Measurements from ENCODE around the gene ZC2HC1B. TPM values are rescaled to one million over a fixed set of nuclear protein-coding genes. Genes with fewer than 3 reads are reported as not detected.

The ZC2HC1B gene
- total RNA-seq, 4 donors from 2014 or later: not detected

- WGBS, 2 donors: 83 to 96% methylated on average over 1 of the region's 1 CpG
- DNase-seq (ENCODE audit: low spot score in 2 of 2): no peak
- intact Hi-C loops (cut with DNase I; ENCODE audit: low total_unique reads): no loop called here
- no peak overlapping the region for H3K4me3 ChIP-seq (ENCODE audit: low read depth, poor library complexity, severe bottlenecking)
- TF ChIP-seq CTCF (IDR thresholded peaks at IDR 0.05) (no peak), POLR2A (IDR thresholded peaks at IDR 0.05) (no peak)
Measured at GRCh38 chr6:143934331-143934730, 70.1 kb downstream of the ZC2HC1B start.

GRCh38 chr6:143934867-143935266 lies 70.6 kb downstream of the ZC2HC1B start:
- 96% methylated on average over 4 of the region's 4 CpGs for WGBS, 2 donors
- no peak for DNase-seq (ENCODE audit: low spot score in 2 of 2)
- TF ChIP-seq CTCF (IDR thresholded peaks at IDR 0.05): no peak
- TF ChIP-seq POLR2A (IDR thresholded peaks at IDR 0.05): no peak
- intact Hi-C loops (cut with DNase I; ENCODE audit: low total_unique reads): no loop called here
- no peak overlapping the region for H3K4me3 ChIP-seq (ENCODE audit: low read depth, poor library complexity, severe bottlenecking)

- intact Hi-C loops (cut with DNase I; ENCODE audit: low total_unique reads): no loop called here
- no peak for DNase-seq (ENCODE audit: low spot score in 2 of 2)
- TF ChIP-seq POLR2A (IDR thresholded peaks at IDR 0.05): no peak
- TF ChIP-seq CTCF (IDR thresholded peaks at IDR 0.05): no peak
- no peak overlapping the region for H3K4me3 ChIP-seq (ENCODE audit: low read depth, poor library complexity, severe bottlenecking)
- 89 to 91% methylated on average over 3 of the region's 3 CpGs for WGBS, 2 donors
Measured at GRCh38 chr6:143936347-143936746, 72.1 kb downstream of the ZC2HC1B start.

- intact Hi-C loops (cut with DNase I; ENCODE audit: low total_unique reads): no loop called here
Measured at GRCh38 chr6:143936778-143937667, 72.7 kb downstream of the ZC2HC1B start.

GRCh38 chr6:143937668-143937970 lies 73.3 kb downstream of the ZC2HC1B start:
- WGBS, 2 donors: 95% methylated on average over 1 of the region's 1 CpG
- no peak for TF ChIP-seq POLR2A (IDR thresholded peaks at IDR 0.05)
- no peak for TF ChIP-seq CTCF (IDR thresholded peaks at IDR 0.05)
- H3K4me3 ChIP-seq (ENCODE audit: low read depth, poor library complexity, severe bottlenecking): no peak overlapping the region
- intact Hi-C loops (cut with DNase I; ENCODE audit: low total_unique reads): no loop called here
- DNase-seq (ENCODE audit: low spot score in 2 of 2): no peak

More at GRCh38 chr6:143936778-143937667, 72.7 kb downstream of the ZC2HC1B start:
- no peak for DNase-seq (ENCODE audit: low spot score in 2 of 2)
- 85 to 87% methylated on average over 5 of the region's 5 CpGs for WGBS, 2 donors
- TF ChIP-seq CTCF (IDR thresholded peaks at IDR 0.05): no peak
- no peak for TF ChIP-seq POLR2A (IDR thresholded peaks at IDR 0.05)
- H3K4me3 ChIP-seq (ENCODE audit: low read depth, poor library complexity, severe bottlenecking): no peak overlapping the region

- TF ChIP-seq CTCF (IDR thresholded peaks at IDR 0.05) (no peak), POLR2A (IDR thresholded peaks at IDR 0.05) (no peak)
- 53 to 66% methylated on average over 4 of the region's 4 CpGs for WGBS, 2 donors
- intact Hi-C loops (cut with DNase I; ENCODE audit: low total_unique reads): no loop called here
- no peak for DNase-seq (ENCODE audit: low spot score in 2 of 2)
- H3K4me3 ChIP-seq (ENCODE audit: low read depth, poor library complexity, severe bottlenecking): no peak overlapping the region
Measured at GRCh38 chr6:143939364-143939763, 75.1 kb downstream of the ZC2HC1B start.
